ENCODE results near the gene PEX14.
"Not testable (repeated sequence)": the region's sequence is repeated elsewhere in the genome, so short reads cannot be mapped to it uniquely, and the experiment has no call there.

The PEX14 gene

DNA sequence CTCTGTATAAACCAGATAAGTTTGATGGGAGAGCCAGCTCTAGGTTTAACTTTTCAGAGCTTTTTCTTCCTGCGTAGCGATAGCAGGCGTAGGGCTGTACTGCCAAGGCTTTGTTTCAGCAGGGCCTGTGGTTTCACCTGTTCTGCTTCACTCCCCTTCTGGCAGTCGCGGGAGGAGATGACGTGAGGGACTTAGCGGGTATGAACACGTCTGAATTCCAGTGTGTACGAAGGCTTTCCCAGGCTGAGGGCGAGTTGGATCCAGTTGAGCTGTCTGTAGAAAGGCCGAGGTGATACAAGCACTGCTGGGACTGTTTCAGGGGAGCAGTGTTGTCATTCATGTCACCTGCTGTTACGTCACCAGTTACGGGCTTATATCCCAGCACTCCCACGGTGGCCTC lies 21.2 kb downstream of the PEX14 start:
- no peak for DNase-seq

DNA sequence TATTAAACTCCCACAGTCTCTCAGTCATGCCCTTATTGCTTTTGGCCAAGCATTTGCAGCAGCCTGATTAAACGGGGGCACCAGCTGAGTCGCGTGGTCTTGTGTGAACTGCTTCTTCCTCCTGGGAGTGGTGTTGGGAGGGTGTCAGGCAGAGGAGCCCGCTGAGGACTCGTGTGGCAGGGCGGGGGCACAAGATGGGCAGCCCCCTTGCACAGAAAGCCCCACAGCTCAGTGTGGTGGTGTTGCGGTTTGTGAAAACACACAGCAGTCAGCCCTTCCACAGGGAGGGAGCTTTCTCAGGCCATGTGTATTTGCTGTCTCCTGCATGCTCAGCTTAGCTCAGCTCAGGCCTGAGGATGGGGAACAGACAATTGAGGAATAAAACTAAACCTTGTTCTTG lies 22.4 kb downstream of the PEX14 start:
- no peak for DNase-seq

DNA sequence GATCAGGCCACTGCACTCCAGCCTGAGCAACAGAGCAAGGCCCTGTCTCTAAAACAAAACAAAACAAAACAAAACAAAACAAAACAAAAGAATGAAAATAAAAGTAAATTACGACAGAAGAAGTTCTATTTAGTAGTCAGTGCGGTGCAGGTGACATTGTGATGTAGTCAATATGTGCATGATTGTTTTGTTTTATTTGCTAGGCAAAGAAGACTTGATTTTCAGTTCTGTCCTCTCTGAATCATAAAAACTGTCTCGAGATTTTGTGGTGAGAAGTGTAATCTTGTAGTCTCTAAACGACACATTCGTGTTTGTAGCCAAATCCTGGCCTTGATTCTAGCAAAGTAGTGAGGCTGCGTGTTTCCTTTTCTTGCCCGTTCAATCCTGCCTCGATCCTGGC lies 23.5 kb downstream of the PEX14 start:
- no peak for DNase-seq

DNA sequence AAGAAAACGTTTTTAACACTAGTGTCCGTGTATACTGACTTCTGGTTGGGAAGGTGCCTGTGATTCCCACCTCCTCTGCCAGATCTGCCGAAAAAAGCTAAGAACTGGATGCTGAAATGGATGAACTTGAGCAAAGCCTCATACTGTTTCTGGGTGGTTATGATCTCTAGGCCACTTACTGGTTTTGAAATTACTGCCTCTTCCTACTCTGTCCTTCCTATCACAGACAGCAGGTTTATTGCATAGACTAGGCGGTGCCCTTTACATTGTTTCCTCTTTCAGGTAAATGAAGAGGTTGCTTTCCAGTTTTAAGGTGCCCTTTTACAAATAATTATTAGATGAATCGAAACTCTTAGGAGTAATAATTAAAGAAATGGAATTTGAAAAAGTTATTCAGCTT lies 27.5 kb downstream of the PEX14 start:
- no peak for DNase-seq

DNA sequence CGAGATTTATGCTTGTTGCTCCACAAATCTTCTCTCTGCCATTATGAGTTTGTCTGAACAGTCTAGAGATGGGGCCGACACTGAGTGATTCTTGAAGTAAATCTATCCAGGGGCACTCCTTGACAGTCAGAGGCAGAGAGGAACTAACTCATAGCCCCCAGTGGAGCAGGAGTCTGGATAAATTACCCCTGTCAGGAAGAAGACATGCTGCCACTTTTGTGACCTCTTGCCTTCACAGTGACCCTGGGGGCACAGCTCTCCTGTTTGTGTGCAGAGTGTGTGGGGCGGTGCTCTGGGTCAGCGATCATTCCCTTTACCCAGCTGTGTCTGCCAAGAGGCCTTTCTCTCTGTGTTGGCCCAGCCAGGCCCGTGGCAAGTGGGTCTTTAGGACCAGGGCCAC lies 29.5 kb downstream of the PEX14 start:
- DNase-seq = no peak

DNA sequence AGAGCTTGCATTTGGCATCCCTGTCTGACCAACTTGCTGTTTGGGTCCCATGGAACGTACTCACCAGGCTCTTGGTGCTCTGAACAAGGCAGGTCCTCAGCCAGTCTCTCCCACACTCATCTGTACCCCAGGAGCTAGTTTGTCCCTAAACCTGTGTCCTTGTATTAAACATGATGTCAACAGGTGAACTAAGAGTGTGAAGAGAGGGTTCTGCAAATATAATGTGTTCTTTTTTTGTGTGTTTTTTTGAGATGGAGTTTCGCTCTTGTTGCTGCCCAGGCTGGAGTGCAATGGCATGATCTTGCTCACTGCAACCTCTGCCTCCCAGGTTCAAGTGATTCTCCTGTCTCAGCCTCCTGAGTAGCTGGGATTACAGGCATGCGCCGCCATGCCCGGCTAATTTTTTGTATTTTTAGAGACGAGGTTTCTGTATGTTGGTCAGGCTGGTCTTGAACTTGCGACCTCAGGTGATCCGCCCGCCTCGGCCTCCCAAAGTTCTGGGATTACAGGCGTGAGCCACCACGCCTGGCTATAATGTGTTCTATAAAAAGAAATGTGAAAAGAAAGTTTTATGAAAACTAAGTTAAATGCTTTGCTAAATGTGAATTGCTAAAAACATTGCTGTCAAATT lies 31.4 kb downstream of the PEX14 start:
- DNase-seq = not testable (repeated sequence)

DNA sequence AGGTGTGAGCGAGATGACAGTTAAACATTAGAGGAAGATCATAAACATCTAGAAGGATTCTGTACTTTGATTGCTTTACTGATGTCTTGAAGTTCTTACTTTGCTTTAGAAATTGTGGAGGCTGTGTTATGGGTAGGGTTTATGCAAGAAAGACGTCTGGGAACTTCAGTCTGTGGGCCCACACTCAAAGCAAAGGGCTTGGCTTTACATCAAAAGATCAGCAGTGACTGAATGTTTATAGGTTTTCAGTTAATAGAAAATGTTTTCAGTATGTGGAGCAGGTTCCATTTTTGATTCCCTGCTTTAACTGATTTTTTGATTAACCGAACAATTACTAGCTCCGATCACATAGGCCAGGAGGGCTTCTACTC lies 31.9 kb downstream of the PEX14 start:
- no peak for DNase-seq

DNA sequence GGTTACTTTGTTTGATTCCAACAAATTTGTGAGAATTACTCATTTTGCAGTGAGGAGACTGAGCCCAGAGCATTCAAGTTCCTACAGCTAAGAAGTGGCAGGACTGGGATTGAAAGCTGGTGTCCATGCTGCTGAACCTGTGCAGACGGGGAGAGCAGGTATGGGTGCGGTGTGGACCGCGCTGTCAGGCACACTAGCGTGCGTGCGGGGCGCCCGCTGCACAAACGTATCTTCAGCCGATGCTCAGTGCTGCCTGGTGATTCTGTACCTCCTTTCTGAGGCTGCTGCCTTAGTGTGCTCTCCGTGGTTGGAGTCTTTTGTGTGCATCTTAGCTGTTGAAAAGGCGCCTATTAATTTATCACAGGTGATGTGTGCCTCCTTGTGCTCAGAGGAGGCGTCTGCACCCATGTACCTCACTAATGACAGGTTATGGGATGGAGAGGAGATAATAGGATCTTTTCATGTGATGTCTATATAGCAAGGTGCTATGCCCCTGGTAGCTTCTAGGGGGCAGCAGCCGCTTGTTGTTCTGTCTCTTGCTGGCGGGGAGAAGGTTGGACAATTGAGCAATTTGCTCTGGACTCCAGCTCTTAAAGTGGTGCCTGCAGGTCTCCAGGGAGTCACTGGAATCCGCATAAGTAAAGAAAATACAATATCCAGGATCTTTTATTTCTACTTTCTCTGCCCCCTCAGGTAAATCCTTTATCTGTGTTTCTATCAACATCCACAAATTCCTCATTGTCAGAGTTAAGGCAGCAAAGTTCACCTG lies 32.5 kb downstream of the PEX14 start:
- peak; percentile 26 to 69 for DNase-seq

DNA sequence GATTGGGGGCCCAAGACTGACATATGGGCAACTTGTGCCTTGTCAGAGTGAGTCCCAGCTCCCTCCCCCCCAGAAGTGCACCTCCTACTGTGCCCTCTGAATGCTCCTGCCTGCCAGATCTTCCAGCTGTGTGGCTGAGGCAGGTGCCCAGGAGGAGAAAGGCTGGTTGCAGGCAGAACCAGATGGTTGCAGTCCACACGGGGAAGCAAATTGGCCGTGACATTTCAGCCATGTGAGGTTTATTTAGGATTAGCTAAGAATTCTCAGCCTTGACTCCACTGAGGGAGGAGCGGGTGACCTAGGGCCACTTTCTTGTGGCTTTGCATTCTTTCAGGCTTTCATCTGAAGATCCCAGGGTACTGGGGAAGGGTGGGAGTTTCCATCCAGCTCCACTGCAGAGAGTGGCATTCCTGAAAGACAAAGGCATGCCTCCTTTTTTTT lies 33.8 kb downstream of the PEX14 start:
- peak in 1 of 2 experiments; percentile 39 for DNase-seq

DNA sequence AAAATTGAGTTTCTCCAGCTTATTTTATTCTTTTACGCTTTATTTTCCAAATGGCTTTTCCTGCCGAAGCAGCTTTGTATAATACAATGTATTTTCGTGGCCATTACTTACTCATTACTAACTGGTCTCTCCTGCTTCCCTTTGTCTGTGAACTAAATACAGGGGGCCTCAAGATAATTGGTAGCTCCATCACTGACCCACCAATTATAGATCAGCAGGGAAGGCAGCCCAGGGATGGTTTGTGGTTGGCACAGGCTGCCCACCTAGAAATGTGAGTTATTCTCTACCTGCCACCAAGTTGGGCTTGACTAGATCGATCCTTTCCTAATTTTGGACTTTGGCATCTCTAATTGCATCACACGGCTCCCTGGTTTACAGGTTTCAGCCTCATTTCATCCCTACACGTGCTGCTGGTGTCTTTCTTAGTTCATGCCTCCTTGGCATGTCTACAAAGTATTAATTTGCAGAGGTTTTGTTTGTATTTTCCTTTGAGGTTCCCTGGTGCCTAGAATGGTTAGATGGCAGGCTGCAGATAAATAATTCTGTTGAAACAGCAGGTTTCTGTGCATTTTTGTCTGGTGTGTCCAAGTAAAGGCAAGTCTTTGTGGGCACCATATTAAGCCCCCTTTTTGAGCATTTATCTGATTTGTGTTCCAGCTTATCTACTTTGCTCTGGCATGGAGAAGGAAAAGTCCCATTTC lies 35.2 kb downstream of the PEX14 start:
- DNase-seq = no peak

DNA sequence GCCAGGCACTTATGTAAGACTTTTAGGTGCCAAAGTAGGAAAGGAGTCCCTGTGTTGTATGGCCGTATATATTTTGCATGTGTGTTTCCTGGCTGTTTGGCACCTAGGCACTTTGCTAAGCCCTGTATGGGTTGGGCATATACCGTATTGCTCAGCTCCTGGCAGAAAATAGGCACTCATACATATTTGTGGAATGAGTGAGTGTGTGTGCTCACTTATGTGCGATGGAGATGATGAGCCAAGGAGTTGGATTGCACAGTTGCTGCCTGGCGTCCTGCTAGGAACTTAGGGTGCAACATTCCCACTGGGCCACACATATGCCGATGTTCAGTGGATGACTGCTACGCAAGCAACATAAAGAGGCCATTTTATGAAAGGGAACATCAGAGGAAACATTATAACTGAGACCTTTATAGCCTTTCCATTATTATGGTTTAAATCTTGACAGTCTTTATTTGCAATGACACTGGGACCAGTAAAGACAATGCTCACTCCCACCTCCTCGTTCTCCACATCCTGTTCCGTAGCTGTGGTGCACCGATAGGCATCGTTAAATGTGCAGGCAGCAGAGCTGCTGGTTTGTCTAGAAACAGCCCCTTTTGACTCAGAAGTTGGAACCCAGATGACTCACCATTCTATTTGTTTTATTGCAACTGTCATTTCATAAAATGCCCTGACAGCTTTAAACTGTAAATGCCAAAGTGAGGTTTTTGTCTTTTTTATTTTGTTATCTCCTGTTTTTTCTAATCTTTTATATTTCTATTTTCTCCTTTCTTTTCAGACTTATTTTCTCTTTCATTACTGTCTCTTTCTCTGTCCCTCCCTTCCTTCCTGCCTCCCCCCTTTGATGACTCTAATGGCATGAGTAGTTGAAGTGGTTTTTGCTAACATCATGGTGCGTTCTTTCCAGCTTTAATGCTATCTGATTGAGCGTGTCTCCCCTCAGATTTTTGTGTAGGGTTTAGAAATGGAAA lies 36.1 kb downstream of the PEX14 start:
- peak in 1 of 2 experiments; percentile 56 for DNase-seq

DNA sequence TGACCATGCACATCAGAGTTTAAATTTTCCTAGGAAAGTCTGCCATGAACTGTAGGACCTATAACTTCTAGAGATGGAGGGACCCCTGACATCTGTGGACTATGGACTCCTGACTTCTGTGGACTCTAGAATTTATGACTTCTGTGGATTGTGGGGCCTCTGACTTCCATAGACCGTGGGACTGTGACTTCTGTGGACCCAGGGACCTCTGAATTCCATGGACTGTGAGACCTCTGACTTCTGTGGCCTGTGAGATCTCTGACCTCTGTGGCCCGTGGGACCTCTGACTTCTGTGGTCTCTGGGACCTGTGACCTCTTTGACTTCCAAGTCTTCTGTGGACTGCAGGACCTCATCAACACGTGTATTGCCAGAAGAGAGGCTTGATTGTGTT lies 36.7 kb downstream of the PEX14 start:
- DNase-seq = no peak

DNA sequence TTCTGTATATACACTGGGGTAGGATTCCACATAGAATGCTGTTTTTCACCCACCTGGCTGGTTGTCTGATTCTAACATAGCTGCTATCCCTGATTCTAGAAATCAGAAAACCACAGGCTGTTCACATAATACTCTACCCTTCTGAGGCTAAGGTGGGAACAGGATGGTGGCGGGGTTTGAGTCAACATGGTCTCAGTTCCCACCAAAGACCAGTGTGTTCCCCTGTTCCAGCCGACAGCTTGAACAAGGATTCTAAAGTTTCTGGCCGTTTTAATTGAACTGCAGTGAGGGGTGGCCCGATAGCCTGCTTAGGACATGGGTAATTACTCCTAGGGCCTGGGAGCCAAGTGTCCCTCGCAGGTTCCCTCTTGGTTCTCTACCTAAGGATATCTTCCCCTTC lies 38.4 kb downstream of the PEX14 start:
- no peak for DNase-seq

DNA sequence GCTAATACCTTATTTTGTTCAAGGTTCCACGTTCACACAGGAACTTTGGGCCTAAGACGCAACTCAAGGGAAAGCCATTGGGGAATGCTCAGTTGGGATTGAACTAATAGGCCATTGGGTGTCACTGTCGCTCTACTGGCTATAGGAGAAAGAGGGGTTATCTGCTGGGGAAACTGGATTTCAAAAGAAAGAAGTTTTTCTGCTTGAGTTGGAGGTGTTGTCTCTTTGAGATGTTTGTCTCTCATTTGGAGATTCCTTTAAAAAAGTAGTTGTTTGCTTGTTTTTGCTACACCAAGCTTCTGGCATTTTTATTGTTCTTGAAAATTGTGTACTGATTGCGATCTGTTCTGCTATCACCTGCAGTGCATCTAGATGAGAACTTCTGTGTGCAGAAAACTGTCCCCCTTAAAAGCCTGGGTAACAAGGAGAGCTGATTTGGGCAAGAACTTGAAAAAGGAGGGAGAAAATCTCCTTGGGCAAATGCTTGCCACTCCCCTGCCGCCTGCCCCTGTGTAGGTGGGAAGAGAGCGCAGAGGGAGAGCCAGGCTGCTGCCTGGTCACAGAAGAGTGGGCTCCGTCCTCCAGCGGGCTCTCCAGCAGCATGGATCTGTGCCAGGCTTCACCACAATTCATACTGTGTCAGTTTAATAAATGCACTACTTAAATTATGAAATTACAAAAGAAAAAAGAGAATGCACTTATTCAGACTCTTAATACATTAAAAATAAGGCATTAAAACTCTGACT lies 39.9 kb downstream of the PEX14 start:
- DNase-seq = peak; percentile 51 to 52

DNA sequence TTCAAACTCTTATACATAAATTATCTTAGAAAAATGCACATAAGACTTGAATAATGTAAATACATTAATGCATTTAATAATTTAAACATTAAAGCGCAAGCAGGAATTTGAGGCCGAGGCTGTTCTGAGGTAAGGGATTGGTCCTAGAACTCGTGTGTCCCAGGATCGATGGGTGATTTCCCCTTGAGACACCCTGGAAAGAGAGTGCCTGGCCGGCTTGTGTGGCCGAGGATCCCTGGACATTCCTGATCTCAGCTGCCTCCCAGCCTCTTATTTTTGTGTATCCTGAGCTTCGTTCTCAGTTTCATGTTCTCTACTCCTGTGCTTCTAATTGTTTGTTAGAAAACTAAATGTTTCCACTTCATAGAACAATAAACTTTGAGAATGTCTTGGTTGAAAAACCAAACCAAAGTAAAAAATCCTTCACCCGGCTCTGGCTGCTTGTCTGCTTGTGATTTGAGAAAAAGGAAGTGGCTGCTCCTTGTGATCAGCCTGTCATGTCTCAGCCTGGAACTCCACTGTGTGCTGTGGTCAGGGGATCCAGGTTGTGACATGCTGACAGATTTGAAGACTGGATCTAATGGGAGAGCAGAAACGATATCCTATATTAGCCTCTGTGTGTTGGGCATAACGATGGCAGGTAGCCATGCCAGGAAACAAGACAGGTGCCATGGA lies 40.7 kb downstream of the PEX14 start:
- DNase-seq = no peak

DNA sequence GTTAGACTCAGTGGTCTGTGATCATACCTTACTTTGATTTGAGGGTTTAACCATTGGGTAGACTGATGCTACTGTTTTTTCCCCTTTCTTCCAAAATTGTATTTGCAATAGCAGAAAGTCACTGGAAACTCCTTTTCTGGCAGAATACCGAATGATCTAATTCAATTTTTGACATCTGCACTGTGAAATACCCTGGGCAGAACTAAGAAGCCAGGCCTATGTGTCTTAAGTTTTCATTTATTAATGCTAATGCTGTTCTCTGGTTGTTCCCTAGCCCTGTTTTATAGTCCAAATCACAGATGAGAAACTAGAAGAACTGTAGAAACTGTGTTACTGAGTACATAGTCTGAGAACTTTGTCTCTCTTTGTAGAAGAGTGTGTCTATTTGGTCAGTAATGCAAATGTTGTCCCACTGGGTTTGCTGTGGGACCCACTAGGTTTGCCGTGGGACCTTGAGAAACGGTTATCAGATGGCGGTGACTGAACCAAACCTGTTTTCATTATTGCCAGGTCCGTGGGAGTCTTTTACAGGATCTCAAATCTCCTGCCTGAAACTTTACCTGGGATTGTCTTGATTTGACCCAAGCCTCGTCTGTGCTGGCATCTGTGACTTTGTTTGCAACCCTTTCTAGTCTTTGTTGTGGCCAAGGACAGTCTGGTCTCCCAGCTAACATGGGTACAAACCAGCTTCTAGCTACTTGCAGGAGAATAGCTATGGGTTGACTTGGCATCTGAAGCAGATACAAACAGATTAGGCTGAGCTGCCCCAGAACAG lies 41.4 kb downstream of the PEX14 start:
- DNase-seq = no peak

DNA sequence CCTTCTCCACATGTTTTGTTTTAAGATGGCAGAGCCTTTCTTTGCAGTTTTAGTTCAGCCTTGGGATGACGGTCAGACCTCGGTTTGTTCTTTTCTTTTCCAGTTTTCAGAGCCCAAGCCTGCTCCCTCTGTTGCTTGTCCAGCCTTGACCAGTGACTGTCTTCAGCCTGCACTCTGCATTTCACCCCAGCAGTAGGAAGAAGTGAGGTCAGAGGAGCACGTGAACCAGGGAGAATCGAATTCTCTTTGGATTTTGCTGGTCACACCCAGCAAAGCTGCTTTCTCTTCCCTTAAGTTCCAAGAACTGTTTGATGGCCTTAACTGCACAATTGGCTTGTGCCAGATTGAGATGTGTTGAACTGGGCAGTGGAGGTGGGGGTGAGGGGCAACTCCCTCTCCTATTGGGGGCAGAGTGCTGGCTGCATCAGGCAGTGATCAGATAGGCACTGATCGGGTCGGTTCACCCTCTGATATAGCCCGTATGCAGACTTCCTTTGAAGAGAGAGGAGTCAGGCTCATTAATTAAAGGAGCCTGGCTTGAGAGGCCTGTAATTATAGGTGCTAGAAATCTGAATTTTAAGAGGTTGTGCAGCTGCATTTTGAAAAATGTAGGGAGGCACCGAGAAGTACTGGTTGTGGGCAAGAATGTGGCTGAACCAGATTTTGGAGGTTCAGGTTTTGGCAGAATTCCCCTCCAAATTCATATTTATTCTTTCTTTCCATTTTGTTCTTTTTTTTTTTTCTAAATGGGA lies 42.4 kb downstream of the PEX14 start:
- no peak for DNase-seq

DNA sequence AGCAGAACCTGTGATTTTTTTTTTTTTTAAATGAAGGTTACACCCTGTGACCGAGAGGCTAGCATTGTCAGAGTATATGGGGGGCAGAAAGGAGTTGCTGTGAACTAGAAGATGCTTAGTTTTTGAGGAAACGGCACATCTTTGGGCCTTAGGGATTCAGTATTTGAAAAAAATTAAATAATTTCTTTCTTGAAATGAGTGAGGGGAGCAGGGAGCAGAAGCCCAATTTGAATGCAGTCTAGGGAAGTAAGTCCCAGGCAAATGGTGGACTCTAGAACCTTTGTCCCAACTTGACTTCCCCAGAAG lies 42.9 kb downstream of the PEX14 start:
- DNase-seq = no peak

DNA sequence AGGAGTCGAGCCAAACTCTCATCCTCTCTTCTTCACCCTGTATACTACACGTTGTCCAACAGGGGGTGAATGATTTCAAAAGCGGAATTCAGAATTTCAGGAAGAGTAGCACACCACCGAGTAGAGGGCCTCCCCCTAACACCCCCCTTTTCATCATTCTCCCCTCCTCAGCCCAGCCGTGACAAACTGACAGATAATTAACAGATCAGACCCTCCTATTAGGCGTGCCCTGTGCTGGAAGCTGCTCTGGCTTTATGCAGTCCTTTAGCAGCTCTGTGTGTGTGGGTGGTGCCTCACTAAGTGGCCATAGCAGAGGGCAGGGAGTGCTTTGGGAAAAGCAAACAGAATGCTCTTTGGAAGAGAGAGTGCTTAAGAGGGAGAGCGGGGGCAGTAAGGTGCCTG lies 44.3 kb downstream of the PEX14 start:
- DNase-seq = no peak

DNA sequence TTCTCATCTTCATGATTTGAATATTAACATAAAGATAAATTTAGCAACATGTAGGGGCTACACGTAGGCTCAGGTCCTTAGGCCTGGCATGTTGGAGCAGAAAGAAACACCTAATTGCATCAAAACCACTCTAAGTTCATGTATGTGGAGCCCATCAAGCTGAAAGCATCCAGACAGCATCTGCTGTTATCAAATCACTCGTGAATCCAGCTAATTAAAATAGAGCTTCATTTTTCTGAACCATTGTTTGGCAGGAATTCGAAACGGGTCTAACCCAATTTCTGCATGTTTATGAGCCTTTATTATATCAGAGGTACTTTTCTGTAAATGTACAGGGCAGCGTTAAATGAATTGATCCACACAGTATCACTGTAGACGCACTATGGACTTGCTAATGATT lies 45.7 kb downstream of the PEX14 start:
- no peak for DNase-seq

All from NCI-H446 (cell line).